Lower leg skin (tissue), 3 donors: ENCODE data around the gene SRSF5.

ENCODE experiments used
- CTCF ChIP-seq, 3 donors: fragments of 450-650 bp; IDR thresholded peaks; one replicate each; pipeline ENCODE4 v1.5.1; 2016; ENCODE audit warnings: antibody characterized with exemption in 3 of 3, mild to moderate bottlenecking in 3 of 3, moderate library complexity in 2 of 3
- POLR2A ChIP-seq, 2 donors: fragments of 450-650 bp; IDR thresholded peaks; one replicate each; pipeline ENCODE4 v1.6.1; 2016 to 2017; ENCODE audit warnings: antibody characterized with exemption in 2 of 2, mild to moderate bottlenecking in 1 of 2, moderate library complexity in 1 of 2

GRCh38 chr14:69811227-69811867 lies 44.4 kb downstream of the SRSF5 start:
- TF ChIP-seq CTCF (IDR thresholded peaks at IDR 0.05) = no peak
- TF ChIP-seq POLR2A (IDR thresholded peaks at IDR 0.05) = no peak
